HG03521 (cell line): ENCODE data around the gene TMEM119.

Experiments
- ATAC-seq: cut with Tn5 transposase; IDR thresholded peaks from one replicate; pipeline ENCODE4 v1.9.1; 2021; ENCODE audit warnings: mild to moderate bottlenecking, moderate library complexity; ENCODE audit not compliant: unreplicated experiment

TMEM119 gene

DNA sequence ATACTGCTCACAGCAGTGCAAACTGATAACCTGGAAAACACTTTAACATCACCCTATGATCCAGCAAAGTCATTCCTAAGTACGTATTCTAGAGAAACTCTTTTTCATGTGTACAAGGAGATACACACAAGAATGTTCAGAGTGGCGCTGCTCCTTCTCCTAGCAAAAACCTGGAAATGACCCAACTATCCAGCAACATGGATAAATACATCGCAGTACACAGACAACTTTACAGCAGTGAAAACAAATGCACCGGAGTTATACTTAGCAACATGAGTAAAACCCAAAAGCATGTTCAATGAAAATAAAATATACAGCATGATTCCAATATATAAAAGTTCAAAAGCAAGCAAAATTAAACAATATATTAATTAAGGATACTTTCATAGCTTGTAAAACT is 55.6 kb downstream of the TMEM119 start:
- ATAC-seq: no peak
